HG03575 (cell line): ENCODE data around the gene GTF2H1.
A peak's percentile ranks its signal among the peaks of the same experiment; 100 is the strongest.

ENCODE experiments used
- ATAC-seq: cut with Tn5 transposase; IDR thresholded peaks from one replicate; pipeline ENCODE4 v1.9.1; 2021; ENCODE audit not compliant: unreplicated experiment, insufficient number of reproducible peaks, low FRiP score; ENCODE audit errors: extremely low read depth

GTF2H1 gene

DNA sequence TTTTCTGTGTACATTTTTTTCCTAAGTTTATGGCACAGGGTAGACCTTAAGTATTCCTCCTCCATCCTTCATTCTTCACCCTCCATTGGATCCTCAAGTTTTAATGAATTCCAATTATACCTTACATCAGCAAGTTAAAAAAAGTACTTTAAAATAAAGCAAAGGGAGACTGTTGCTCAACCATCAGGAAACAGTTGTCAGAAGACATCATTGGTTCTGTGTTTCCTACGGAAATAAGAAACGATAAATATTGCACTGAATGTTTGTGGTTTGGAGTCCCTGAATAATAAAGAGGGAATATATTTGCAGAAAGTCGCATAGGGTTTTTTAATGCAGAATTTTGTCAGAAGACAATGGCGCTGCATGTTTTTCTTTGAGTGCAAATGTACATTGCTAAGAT lies 43.9 kb downstream of the GTF2H1 start:
- no peak for ATAC-seq

DNA sequence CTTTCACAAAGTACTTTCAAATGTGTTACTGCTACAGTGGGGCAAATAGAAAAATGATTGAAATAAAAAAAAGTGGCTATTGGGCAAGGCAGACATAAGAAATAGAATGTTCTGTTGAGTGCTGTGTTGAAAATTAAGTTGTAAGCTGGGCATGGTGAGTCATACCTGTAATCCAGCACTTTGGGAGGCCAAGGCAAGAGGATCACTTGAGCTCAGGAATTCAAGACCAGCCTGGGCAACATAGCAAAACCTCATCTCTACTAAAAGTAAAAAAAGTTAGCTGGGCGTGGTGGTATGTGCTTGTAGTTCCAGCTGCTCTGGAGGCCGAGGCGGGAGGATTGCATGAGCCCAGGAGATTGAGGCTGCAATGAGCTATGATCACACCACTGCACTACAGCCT lies 45.1 kb downstream of the GTF2H1 start:
- no peak for ATAC-seq

DNA sequence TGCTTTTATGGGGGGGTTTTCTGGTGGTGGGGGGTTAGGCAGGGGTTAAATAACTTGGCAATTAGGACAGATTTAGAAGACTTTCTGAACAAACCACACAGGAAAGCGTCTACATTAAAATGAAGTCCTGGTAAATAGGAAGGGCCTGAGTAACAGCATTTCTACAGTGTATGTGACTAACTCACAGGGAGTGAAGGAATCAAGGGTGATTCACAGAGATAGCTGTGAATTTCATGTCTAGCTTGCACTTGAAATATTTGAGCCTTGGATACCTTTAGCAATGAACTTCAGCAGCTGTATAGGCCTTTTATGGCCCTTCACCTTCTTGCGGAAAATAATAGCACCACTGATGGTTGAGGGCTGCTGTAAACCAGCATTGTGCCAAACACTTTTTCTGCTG lies 45.9 kb downstream of the GTF2H1 start:
- no peak for ATAC-seq

DNA sequence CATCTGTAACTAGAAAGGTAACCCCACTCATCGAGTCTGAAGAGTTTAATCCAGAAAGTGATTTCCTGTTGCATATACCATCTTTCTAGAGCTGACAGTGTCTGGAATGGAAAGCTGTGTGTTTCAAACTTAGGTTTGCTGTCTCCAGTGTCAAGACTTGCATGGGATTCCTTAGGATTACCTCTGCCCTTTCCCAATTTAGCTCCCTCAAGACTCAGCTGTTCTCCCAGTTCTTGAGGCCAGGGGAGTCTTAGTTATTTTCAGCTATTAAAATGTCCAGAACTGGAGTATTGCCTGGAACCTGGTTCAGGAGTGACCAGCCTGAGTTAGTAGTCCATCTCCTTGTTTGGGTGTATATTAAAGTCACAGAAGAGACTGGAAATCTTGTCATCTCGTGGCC lies 47.0 kb downstream of the GTF2H1 start:
- ATAC-seq = no peak

DNA sequence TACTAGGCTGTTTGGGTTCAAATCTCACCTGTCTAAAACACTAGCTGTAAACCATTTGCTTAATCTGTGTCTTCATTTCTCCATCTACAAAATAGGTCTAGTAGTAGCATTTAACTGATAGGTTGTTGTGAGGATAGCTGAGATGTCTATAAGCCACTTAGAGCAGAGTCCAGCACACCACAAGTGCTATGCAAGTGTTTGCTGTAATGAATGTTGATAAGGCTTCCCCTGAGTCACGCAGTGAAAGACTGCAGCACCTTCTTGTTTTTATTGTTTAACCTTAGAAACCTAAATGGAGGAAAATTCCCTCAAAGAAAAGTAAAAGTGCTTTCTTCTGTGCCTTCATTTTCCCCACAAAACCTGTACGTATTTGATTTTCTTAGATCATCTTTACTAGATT lies 48.9 kb downstream of the GTF2H1 start:
- no peak for ATAC-seq

DNA sequence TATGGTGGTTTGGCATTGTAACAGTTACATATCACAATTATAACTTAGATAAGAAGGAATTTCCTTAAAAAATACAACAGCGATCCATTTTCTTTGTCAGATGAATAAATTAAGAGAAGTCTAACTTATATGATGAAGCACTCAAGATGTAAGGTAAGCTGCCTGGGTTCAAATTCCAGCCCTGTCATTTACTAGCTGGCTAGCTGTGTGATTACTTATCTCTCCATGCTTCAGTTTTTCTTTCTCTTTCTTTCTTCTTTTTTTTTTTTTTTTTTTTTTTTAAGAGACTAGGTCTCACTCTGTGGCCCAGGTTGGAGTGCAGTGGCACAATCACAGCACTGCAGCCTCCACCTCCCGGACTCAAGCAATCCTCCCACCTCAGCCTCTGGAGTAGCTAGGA lies 49.8 kb downstream of the GTF2H1 start:
- ATAC-seq = no peak

DNA sequence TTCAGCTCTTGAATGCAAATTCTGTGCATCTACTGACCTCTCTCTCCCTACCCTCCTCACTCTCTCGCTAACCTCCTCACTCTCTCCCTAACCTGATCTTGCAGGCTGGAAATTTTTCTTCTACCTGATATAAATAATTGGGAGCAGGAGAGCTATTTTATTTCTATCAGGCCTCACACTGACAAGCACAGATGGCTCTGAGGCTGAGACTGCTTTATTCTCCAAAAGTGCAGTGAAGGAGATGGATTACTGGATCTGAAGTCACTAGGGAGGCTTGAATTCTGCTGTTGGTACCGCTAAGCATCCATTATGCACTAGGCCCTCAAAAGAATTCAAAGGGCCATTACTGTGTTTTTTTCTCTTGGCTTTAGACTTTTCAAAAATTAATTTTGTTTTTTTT lies 52.6 kb downstream of the GTF2H1 start:
- no peak for ATAC-seq

DNA sequence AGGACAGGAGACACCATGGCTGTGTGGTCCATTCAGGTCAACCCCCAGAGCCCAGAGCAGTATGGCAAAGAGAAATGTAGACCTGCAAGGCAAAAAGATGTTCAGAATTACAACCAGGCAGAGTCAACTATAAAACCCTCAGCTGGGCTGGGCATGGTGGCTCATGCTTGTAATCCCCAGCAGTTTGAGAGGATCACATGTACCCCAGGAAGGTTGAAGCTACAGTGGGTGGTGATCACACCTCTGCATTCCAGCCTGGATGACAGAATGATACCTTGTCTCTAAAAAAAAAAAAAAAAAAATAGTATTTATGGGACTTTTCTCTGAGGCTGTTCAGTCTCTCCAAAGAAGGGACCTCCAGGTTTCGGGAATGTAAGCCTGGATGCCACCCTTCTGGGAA lies 53.6 kb downstream of the GTF2H1 start:
- no peak for ATAC-seq

DNA sequence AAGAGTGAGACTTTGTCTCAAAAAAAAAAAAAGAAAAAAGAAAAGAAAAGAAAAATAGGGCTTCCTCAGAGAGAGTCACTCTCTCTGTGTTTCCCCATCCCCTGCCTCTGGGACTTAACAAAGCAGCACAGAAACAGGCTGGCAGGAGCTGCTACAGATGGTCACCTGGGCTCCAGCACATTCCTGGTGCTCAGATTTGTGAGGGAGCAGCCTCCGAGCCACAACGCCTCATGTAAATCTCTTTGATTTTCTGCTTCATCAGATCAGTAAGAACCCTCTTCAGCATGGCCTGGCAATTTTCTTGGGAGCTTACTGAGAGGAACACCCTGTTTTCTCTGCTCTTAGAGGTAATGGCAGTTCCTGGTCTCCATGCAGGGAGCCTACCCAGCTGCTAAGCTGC lies 56.8 kb downstream of the GTF2H1 start:
- no peak for ATAC-seq

DNA sequence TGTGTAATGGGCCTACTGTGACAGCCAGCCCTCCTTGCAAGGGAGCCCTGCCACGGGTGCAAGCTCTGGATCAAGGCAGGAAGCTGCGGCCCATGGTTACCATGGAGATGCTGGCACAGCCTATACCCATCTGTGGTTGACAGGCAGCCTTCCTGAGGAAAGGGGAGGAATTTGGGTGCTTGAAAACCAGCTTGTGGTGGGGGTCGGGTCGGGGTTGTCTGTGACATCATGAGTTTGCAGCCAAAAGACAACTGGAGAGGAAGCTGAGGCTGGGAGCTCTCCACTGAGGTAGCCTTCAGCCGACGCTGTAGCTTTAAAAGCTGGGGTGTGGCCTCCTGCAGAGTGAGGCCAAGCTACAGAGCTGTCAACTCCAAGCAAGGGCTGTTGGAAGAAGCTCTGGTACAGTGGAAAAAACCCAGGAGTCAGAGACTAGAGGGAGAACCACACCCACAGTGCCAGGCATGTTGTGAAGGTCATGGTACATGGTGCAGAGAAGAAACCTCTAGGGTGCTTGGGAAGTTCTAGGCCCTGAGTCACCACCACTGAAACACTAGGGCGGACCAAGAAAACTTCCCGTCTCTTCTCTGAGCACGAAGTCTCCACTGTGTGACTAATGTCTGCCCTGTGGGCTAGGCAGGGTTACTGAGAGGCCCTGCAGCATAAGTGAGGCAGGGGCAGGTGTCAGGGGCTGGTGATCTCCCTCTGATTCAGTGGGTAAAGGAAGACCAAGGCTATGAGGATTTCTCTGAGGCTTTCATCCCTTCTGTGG lies 61.2 kb downstream of the GTF2H1 start:
- ATAC-seq = peak; percentile 80

DNA sequence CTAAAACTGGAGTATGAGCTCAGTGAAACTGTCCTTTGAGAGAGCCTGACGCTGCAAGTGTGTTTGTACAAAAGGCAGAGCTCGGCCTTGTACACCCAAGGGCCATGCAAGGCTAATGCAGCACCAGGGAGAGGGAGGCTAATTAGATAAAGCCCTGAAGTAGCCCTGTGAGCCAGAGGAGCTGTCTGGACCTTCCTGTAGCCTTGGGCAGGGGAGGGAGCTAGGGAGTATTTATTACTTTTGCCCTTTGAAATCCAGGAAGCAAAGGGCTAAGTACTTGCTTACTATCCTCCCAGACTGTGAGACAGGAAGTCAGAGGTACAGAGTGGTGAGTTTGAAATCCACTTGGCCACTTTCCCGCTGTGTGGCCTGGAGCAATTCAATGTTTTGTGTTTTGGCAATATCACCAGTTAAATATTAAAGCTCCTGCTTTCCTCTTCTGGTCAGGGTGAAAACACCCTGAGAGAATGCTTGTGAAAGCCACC lies 61.8 kb downstream of the GTF2H1 start:
- ATAC-seq = peak; percentile 55

DNA sequence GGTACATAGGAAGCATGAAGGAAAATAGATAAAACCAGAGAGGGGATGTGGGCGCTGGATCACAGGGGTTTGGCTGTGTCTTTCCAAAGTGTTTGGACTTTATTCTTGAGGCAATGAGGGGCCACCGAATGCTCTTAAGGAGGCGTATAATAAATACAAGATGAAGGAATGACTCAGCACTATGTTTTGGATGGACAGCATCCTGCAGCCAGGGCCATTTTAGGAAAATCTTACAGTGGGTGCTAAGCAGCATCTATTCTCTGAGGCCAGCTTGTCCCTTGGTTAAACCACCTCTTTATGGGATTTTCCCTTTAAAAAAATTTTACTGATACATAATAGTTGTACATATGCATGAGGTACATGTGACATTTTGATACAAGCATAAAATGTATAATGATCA lies 67.7 kb downstream of the GTF2H1 start:
- ATAC-seq = no peak

DNA sequence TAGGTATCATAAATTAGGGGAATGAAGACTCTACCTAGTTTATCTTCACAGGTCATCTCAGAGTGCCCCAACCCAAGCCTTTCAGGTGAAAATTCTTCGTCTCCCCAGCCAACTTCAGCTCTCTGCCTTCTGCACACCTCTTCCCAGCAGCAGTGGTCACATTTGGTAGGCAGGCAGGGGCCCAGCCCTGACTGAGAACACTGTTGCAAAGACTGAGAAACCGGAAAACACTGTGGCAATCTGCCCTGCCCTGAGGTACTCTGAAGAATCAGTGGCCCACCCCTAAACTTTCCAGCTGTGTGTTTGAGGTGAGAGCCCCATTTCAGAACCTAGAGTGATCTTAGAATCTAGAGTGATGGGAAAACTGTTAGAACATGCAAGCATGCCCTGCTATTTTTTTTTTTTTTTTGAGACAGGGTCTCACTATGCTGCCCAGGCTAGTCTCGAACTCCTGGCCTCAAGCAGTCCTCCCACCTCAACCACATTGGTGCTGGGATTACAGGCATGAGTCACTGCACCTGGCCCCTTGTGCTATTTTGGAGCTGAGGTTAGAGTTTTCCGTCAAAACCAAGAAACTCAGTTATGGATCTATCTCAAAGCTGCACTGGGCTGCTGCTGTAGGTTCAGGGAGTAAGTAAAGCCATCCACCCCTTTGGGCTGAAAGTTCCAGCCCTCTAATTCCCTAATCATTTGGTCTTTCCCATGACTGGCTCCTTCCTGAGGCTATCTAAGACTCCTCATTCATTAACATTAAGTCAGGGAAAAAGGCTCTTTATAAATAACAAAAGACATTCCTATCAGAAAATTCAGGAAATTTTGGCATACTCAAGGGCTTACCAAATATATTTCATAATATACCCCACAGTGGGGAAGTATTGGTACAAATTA lies 70.3 kb downstream of the GTF2H1 start:
- ATAC-seq = no peak

DNA sequence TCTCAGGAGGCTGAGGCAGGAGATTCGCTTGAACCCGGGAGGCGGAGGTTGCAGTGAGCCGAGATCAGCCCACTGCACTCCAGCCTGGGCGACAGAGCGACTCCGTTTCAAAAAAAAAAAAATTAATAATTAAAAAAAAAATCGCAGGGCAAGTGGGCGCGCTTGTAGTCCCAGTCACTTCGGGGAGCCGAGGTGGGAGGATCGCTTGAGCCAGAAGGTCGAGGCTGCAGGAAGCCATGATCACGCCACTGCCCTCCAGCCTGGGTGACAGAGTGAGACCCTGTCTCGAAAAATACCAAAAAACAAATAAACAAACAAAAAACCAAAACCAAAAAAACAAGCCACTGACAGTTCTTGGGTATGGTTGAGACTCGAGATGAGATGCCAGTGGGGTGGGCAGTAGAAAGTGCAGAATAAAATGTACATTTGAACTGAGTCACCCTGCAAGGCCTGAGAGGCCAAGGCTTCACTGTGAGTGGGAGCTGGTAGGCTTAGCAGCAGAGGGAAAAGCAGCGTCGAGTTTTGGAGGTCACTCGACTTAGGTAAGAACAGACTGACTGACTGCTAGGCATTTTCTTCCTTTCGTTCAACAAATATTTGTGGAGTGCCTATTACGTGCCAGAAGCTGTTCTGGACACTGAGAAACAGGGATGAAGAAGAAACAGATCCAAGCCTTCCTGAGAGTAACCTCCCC lies 71.4 kb downstream of the GTF2H1 start:
- no peak for ATAC-seq

DNA sequence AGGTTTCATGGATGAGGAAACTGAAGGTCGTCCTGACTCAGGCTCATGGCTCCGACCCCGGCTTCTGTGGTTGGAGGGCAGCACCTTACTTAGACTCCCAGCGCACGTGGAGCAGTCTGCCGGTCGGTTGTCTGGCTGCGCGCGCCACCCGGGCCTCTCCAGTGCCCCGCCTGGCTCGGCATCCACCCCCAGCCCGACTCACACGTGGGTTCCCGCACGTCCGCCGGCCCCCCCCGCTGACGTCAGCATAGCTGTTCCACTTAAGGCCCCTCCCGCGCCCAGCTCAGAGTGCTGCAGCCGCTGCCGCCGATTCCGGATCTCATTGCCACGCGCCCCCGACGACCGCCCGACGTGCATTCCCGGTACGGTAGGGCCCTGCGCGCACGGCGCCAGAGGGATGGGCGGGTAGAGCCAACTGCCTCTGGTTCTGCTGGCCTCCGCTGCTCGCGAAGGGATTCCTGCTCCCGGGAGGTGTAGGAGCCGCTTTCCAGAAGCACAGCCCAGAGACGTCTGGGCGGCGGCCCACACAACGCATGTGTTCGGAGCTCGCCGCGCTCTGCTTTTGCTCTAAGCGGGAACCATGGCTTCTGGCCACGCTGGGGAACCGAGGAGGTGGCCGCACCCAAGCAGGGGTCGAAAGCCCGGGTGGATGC lies 72.0 kb downstream of the GTF2H1 start, which contains the start of gene LDHA:
LDHA (plus strand) TSS at position 289 of the 653 bp plus-strand sequence. CDS start 2,280 bp downstream, outside the sequence.
- peak; percentile 33 for ATAC-seq

DNA sequence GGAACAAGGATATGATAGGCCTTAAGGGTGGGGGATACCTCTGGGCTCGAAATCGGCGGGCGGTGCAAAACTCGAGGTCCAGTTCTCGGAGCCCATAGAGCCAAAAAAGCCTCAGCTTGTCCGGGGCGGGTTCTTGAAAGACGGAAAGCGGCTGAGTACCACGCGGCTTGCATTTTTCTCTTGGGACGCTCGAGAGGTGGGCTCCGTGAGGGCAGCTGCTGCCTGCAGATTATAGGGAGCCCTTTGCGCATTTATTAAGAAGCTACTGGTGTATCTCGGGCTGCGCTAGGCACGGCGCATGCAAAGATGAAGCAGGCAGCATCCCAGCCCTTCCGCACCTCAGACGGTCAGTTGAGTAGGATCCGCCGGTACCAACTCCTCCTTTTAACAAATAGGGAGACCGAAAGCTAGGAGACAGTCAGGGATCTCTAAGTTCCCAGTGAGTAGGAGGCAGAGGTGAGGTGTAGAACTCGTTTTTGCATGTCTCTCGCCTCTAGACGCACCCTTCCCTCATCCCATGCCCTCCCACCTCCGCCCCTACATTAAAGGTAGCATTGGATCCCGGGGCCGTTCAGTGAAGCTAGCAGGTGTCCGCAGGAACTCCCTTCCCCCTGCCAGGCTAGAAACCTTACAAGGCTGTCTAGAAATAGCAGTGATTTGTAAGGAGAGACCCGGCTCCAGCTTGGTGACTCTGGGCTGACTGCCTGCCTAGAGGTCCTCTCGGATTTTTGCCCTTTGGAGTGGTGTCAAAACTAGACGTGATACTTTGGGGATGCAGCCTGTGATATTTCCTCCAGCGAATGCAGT lies 72.8 kb downstream of the GTF2H1 start:
- no peak for ATAC-seq

DNA sequence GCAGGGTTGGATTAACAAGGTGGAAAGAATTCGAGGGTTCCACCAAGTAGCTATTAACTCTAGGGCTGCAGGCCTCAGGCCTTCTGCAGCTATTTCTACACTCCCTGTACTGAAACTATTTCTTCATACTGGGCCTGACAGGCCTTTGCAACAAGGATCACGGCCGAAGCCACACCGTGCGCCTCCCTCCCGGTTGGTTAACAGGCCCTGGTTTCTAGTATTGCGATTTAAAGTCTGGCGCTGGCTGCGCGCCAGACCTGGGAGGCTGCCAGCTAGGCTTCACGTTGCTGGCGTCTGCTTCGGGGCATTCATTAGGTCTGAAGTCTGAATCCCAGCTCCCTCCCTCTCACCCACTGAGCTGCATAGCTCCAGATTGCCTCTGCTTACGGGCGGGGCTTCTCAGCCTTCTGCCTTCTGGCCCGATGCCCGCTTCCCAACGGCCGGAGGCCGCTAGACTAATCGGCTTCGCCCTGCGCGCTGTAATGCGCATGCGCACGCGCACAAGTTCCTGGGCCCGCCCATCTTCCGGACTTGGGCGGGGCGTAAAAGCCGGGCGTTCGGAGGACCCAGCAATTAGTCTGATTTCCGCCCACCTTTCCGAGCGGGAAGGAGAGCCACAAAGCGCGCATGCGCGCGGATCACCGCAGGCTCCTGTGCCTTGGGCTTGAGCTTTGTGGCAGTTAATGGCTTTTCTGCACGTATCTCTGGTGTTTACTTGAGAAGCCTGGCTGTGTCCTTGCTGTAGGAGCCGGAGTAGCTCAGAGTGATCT lies 73.6 kb downstream of the GTF2H1 start:
- peak; percentile 32 for ATAC-seq

DNA sequence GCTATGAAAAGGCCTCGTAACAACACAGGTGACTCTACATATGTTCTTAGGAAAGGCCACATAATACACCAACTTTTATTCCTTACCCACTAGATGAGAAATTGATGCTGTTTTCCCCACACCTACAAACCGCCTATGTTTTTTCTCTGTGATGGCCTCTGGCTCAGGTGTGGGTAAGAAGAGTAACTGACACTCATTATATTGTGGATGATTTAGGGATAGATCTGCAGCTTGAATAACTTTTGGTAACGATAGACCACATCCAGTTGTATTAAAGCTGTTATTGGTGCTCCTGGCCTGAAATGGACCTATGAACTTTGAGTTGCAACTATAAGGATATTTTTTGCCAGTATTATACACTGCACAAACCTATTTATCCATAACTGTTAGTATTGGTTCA lies 75.6 kb downstream of the GTF2H1 start:
- ATAC-seq = no peak
